ENCODE measurements around the gene LRRC8A.
"Not testable (repeated sequence)": the region's sequence is repeated elsewhere in the genome, so short reads cannot be mapped to it uniquely, and the experiment has no call there.

Gene LRRC8A

DNA sequence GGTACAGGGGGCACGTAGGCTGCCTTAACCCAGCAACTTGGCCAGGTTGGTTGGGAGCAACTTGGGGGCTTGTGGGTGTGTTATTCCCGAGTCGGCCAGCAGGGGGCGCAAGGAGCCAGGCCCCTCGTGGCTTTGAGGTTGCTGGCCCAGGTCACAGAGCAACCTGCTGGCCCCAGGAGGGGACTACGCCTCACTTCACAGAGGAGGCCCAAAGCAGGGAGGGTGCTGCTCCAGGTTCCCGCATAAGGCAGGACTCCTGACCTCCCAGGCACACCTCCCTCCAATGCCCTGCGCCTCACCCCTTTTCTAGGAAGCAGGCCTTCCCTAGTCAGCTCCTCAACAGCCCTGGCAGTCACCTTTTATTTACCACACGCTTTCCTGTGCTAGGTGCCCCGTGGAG lies 18.3 kb upstream of the LRRC8A start:
- DNase-seq (ENCODE audit: low read depth in 4 of 4, low spot score in 1 of 4), result peak; percentile 69 to 82 (median 80)

DNA sequence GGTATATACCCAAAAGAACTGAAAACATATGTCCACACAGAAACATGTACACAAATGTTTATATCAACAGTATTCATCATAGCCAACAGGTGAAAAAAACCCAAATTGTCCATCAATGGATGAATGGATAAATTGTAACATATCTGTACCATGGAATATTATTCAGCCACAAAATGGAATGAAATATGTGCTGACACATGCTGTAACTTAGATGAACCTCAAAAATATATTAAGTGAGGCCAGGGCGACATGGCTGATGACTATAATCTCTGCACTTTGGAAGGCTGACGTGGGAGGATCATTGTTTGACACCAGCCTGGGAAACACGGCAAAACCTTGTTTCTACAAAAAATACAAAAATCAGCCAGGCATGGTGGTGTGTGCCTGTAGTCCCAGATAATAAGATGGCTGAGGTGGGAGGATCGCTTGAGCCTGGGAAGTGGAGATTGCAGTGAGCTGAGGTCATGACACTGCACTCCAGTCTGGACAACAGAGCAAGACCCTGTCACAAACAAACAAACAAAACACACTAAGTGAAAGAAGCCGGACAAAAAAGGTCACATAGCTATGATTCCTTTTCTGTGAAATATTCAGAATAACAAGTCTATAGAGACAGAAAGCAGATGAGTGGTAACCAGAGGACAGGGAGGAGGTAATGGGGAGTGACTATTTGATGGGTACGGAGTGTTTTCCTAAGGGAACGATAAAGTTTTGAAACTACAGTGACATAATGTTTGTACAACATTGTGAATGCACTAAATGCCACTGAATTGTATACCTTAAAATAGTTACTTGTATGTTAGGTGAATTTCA lies 11.6 kb upstream of the LRRC8A start:
- DNase-seq (ENCODE audit: low read depth in 4 of 4, low spot score in 1 of 4), result no peak

DNA sequence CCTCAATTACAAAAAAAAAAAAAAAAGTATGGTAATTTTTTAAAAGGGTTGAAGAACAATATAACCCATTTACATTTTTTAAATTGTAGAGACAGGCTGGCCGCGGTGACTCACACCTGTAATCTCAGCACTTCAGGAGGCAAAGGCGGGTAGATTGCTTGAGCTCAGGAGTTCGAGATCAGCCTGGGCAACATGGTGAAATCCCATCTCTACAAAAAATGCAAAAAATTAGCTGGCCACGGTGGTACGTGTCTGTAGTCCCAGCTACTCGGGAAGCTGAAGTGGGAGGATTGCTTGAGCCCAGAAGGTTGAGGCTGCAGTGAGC lies 11.0 kb upstream of the LRRC8A start:
- not testable (repeated sequence) for DNase-seq (ENCODE audit: low read depth in 4 of 4, low spot score in 1 of 4)

DNA sequence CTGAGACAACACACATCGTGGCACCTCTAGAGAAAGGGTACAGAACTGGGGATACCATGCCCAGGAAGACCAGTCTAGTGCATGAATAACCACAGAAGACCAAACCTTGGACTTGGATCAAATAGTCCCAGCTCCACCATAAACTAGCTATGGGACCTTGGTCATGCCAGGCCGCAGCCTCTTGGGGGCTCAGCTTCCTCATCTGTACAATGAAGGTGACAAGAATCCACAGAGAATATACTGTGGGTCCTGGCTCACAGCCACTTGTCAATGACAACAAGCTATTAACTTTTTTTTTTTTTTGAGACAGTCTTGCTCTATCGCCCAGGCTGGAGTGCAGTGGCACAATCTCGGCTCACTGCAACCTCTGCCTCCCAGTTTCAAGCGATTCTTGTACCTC lies 4.1 kb upstream of the LRRC8A start:
- no peak for DNase-seq (ENCODE audit: low read depth in 4 of 4, low spot score in 1 of 4)

DNA sequence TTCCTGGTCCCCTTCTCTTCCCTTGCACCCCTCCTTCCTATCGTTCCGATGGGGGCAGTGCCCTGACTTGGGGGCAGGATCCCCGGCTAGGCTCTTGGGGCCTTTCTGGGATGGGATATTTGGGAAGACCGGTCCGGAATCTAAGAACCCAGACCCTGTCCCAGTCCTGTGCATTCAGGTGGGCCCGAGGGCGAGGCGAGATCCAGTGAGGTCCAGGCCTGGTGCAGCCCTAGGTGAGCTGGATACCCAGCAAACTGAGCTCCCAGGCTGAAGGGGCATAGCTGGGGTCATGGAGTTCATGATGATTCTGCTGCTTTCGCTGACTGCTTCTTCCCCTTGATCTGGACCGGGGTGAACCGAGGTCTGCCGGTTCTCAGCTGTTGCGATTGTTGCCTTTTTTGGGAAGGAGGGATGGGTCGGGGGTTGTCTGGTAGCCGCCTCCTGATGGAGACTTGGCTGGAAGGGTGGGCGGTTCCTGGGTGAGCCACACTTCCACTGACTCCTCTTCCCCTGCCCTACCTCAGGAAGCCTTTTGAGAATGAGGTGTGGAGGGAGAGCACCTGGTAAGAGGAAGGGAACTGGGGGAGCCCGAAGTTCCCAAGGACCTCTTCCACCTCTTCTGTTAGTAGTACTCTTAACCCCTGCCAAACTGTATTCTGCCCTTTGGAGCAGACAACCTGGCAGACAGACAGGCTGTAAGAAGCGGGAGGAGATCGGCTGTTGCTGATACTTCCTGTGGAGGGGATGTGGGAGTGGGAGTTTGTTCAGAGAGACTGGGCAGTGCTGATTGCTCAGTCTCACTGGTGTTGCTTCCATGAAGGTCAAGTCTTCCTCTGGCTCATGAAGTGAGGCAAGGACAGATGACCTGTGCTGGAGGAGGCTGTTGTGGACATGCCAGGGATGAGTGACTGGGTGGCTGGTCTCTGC lies 1.0 kb downstream of the LRRC8A start:
- no peak for DNase-seq (ENCODE audit: low read depth in 4 of 4, low spot score in 1 of 4)

- no peak for DNase-seq (ENCODE audit: low read depth in 4 of 4, low spot score in 1 of 4)
Measured at GRCh38 chr9:128884164-128884563, 2.2 kb downstream of the LRRC8A start.

DNA sequence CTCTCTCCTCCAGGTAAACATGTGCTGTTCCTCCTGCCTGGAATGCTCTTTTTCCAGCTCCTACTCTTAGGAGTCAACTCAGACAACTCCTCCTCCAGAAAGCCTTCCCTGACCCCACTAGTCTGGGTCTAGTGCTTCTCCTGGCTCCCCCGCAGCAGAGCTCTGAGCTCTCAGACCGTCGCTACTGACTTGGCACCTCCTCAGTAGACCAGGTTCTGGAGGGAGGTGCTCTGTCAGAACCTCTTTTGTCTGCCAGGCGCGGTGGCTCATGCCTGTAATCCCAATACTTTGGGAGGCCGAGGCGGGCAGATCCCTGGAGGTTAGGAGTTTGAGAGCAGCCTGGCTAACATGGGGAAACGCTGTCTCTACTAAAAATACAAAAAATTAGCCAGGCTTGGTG lies 3.4 kb downstream of the LRRC8A start:
- no peak for DNase-seq (ENCODE audit: low read depth in 4 of 4, low spot score in 1 of 4)

DNA sequence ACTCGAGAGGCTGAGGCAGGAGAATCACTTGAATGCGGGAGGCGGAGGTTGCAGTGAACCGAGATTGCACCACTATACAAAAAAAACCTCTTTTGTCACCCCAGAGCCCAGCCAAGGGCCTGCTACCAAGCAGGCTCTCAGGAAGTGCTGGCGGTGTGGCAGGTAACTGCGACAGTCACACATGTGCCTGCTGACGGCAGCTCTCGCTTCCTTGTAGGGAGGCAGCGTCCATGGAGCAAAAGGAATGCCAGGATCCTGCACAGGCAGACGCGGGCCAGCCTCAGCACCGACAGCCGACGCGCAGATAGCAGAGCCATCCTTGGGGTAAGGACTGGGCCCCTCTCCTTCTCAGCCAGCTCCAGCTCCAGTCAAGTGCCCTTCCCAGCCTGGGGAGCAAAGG lies 3.9 kb downstream of the LRRC8A start:
- no peak for DNase-seq (ENCODE audit: low read depth in 4 of 4, low spot score in 1 of 4)

DNA sequence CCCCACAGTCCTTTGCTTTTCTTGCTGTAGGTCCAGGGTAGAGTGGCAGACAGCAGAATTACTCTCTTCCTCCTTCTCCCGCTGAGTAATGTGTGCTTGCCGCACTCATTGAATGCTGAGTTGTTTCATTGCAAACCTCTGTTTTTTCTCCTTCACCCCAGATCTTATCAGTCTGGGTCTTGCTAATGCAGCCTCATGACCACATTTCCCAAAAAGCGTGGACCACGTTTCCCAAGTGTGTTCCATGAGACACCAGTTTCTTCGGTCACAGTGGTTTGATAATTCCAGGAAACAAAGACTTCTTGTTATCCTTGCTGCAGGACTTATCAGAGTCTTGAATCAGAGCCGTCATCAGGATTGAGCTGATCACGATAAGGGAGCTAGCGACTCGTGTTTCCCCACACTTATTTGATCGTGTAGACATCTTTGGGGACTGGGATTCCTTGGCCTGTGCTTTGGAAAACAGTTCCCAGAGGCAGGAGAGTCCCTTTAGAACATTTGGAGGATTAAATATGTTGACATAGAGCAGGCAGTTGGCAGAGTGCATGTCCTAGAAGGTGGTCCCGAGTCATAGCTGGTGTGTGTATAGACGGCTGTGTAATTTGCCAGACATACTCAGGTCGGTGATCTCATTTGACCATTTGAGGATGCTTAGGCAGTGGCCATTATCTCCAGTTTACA lies 4.4 kb downstream of the LRRC8A start:
- no peak for DNase-seq (ENCODE audit: low read depth in 4 of 4, low spot score in 1 of 4)

- no peak for DNase-seq (ENCODE audit: low read depth in 4 of 4, low spot score in 1 of 4)
Measured at GRCh38 chr9:128887049-128887448, 5.1 kb downstream of the LRRC8A start.

- DNase-seq (ENCODE audit: low read depth in 4 of 4, low spot score in 1 of 4), result no peak
Measured at GRCh38 chr9:128887914-128888350, 6.0 kb downstream of the LRRC8A start.

DNA sequence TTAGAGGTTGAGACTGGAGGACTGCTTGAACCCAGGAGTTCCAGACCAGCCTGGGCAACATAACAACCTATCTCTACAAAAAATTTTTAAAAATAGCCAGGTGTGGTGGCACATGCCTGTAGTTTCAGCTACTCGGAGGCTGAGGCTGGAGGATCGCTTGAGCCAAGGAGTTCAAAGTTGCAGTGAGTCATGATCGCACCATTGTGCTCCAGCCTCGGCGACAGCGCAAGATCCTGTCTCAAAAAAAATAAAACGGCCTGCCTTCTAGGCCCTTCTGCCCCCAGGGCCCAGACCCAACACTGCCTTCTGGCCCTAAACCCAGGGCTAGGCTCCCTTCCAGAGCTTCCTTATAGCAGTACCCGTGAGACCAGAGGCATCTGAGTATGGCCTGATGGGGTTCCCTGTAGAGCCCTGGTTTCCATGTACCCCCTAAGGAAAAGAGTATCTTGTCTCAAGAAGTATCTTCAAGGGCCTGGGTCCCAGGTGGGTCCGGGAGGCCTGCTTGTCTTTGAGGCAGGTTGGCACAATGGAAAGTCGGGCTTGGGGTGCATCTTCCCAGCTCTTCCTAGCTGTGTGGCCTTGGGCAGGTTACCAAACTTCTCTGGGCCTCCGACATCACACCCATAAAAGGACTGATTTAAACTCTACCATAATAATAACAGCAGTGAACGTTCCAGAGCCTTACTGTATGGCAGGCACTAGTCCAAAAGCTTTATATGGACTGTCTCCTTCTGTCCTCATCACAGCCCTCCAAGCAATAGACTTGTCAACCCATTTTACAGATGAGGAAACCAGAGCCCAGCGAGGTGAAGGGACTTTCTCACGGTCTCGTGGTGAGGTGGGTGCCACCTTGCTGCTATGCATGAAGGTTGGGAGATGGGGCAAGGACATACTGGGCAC lies 9.6 kb downstream of the LRRC8A start:
- no peak for DNase-seq (ENCODE audit: low read depth in 4 of 4, low spot score in 1 of 4)

- no peak for DNase-seq (ENCODE audit: low read depth in 4 of 4, low spot score in 1 of 4)
Measured at GRCh38 chr9:128892221-128892921, 10.4 kb downstream of the LRRC8A start.

DNA sequence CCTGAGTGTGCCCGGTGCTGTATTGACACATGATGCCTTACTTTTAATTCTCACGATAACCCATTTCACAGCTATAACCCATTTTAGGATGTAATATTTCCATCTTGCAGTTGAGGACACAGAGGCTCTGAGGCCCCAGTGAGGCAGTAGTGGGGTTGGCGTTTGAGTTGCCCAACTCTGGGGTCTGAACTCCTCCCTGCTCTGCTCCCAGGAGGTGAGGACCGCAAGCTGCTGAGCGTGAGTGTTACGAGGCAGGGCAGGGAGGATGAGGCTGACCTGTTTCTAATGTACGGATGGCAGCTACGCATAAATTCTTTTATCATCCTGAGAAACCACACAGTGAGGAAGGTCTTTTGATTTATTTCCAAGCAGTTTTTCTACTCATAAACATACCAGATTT lies 11.4 kb downstream of the LRRC8A start:
- DNase-seq (ENCODE audit: low read depth in 4 of 4, low spot score in 1 of 4), result no peak

DNA sequence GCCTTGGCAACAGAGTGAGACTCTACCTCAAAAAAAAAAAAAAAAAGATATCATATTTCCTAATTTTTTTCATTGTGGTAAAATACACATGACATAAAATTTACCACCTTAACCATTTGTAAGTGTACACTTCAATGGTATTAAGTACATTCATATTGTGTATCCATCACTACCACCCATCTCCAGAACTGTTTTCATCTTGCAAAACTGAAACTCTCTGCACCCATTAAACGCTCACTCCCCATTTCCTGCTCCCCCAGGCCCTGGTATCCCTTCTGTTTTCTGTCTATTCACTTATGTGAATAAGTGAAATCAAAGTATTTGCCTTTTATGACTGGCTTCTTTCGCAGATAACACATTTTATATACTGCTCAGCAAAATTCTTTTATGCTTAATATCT lies 12.8 kb downstream of the LRRC8A start:
- no peak for DNase-seq (ENCODE audit: low read depth in 4 of 4, low spot score in 1 of 4)

- DNase-seq (ENCODE audit: low read depth in 4 of 4, low spot score in 1 of 4), result no peak
Measured at GRCh38 chr9:128895556-128895955, 13.6 kb downstream of the LRRC8A start.

DNA sequence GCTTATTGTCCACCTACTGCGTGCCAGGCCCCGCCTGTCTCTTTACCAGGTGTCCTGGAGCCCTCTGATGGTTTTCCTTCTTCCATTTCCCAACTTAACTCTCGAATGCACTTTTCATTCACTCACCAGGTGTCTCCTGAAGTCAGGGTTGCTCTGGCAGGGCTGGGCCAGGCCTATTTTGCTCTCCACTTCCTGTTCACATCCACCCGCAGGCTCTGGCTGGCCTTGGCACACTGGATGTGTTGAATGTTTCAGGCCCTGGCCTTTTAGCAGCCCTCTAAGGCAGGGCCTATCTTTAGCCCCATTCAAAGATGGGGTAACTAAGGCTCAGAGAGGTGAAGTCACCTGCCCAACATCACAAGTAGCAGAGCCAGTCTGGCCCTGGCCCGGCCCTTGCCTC lies 16.4 kb downstream of the LRRC8A start:
- DNase-seq (ENCODE audit: low read depth in 4 of 4, low spot score in 1 of 4), result no peak

DNA sequence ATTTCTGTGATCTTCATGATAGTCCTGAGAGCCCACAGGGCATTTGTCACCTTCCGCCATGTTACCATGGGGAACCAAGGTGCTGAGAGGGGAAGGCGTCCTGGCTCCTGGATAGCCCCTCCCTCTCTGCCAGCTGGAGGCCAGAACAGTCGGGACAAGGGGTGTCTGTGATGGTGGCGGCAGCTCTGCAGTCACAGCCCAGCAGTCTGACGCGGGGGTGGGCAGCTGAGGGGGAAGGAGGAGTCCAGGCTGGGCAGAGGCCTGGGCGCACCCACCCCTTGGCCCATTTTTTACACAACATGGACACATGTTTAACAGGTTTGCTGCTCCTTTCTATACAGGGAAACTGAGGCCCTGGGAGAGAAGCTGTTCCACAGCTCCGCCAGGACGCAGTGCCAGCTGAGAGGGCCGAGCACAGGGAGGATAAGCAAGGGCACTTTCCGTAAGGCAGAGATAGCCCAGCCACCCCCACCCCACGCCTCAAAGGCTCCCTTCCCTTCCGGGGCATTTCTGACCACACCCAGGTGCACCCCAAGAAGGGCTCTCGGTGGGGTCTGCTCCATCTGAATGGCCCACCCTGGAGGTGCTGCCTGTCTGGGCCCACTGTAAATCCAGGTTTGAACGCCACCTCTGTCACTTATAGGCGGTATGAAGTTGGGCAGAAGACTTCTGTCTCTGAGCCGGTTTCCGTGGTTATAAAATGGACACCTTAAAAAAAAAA lies 17.1 kb downstream of the LRRC8A start:
- no peak for DNase-seq (ENCODE audit: low read depth in 4 of 4, low spot score in 1 of 4)

- no peak for DNase-seq (ENCODE audit: low read depth in 4 of 4, low spot score in 1 of 4)
Measured at GRCh38 chr9:128899566-128900322, 17.8 kb downstream of the LRRC8A start.

All from stimulated activated CD4-positive, alpha-beta T cell treated with anti-CD3 and anti-CD28 coated beads, Interleukin-1b, Interleukin-23, amount 100 ng/mL, for 24 hours (primary cell).